ENCODE measurements around the gene LRMDA. TPM values are rescaled to one million over a fixed set of nuclear protein-coding genes. Genes with fewer than 3 reads are reported as not detected.

LRMDA gene
- total RNA-seq, 1 experiment from 2014 or later: 4.8 TPM

DNA sequence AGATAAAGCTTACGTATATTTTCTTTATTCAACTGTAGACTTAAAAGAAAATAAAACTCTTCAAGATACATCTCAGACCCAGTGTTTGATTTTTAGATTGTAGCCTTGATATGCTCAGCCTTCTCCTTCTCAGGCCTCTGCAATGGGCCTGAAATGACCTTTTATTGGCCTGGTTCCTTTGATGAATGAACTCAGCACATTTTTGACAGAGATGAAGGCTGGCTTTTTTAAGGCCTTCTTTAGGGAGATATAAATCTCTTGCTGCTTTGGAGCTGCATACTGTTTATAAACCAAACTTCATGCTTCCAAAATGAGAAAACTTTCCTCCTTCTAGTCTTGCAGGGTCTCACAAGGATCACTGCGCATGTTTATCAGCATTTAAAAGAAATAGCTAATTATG is 1049.8 kb downstream of the LRMDA start:
- no peaks in the 10 kb centered on the region for H4K20me1 ChIP-seq (ENCODE audit: insufficient read depth)
- H3K36me3 ChIP-seq (ENCODE audit: control insufficient read depth in 1 of 2, insufficient read depth in 2 of 2, low read length in 2 of 2): no peaks in the 10 kb centered on the region
- H3K9me3 ChIP-seq (ENCODE audit: control insufficient read depth in 1 of 2, insufficient read depth in 1 of 2, low read depth in 1 of 2, low read length in 2 of 2): no peaks in the 10 kb centered on the region
- intact Hi-C loops (cut with micrococcal nuclease): no loop called here
- H3K4me3 ChIP-seq (replicated peaks in 1 of 2; ENCODE audit: low read depth in 1 of 2, low read length in 2 of 2): no peak overlapping the region
- no peak overlapping the region for H2AFZ ChIP-seq (ENCODE audit: low read depth, low read length, poor library complexity, severe bottlenecking)
- no peaks in the 10 kb centered on the region for H3K9me2 ChIP-seq (ENCODE audit: insufficient read depth)
- TF ChIP-seq, protein P1, sequence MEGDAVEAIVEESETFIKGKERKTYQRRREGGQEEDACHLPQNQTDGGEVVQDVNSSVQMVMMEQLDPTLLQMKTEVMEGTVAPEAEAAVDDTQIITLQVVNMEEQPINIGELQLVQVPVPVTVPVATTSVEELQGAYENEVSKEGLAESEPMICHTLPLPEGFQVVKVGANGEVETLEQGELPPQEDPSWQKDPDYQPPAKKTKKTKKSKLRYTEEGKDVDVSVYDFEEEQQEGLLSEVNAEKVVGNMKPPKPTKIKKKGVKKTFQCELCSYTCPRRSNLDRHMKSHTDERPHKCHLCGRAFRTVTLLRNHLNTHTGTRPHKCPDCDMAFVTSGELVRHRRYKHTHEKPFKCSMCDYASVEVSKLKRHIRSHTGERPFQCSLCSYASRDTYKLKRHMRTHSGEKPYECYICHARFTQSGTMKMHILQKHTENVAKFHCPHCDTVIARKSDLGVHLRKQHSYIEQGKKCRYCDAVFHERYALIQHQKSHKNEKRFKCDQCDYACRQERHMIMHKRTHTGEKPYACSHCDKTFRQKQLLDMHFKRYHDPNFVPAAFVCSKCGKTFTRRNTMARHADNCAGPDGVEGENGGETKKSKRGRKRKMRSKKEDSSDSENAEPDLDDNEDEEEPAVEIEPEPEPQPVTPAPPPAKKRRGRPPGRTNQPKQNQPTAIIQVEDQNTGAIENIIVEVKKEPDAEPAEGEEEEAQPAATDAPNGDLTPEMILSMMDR (IDR thresholded peaks at IDR 0.05 in 2 of 3, conservative IDR thresholded peaks at IDR 0.05 in 1 of 3; ENCODE audit: borderline replicate concordance in 1 of 3, insufficient read depth in 1 of 3, low read depth in 2 of 3, low read length in 2 of 3): no peak
- TF ChIP-seq, protein P2, sequence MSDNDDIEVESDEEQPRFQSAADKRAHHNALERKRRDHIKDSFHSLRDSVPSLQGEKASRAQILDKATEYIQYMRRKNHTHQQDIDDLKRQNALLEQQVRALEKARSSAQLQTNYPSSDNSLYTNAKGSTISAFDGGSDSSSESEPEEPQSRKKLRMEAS (IDR thresholded peaks at IDR 0.05): no peak
- no peak for TF ChIP-seq SP1 (IDR thresholded peaks at IDR 0.05; ENCODE audit: low read depth)
- no peak for TF ChIP-seq POLR2A (IDR thresholded peaks at IDR 0.05; ENCODE audit: borderline replicate concordance, extremely low read depth, insufficient read depth, insufficient read length)
- no peak for TF ChIP-seq EZH2phosphoT487 (IDR thresholded peaks at IDR 0.05; ENCODE audit: borderline replicate concordance)
- no peak overlapping the region for H3K27ac ChIP-seq (ENCODE audit: low read depth, low read length)
- H3K79me2 ChIP-seq (ENCODE audit: insufficient read depth, low read length): no peaks in the 10 kb centered on the region
- H3K4me1 ChIP-seq (ENCODE audit: control insufficient read depth in 1 of 2, insufficient read depth in 2 of 2, low read length in 2 of 2): no peaks in the 10 kb centered on the region
- no peak for DNase-seq (ENCODE audit: low read depth, low spot score)
- no peaks in the 10 kb centered on the region for H3K27me3 ChIP-seq (ENCODE audit: insufficient read depth, low read length)
- ChIA-PET RAD21 (ENCODE audit: low non-redundant PET in 1 of 2, low total read pairs in 2 of 2, uncharacterized antibody in 2 of 2, unreplicated experiment in 2 of 2) (no interaction called here), POLR2A (no interaction called here), CTCF (no interaction called here)
- ATAC-seq: no peak
- BruUV-seq (replicated peaks): no TSS peak
- H3K4me2 ChIP-seq (ENCODE audit: low read length): no peak overlapping the region
- H3K9ac ChIP-seq (ENCODE audit: low read length): no peak overlapping the region

DNA sequence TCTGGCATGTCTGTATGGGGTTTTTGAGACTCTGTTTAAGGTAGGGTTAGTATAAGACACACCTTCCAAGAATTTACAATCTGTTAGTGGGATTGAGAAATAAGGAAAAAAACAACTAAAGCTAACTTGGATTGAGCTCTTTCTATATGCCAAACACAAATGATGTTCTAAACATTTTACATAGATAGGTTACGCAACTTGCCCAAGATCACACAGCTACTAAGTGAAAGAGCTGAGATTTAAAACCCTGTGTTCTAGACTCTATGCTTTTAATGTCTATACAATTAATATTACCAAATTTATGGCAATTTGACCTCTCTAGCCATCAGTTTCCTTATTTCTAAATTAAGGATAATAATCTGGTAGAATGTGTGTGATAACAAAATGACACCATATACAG is 1056.2 kb downstream of the LRMDA start:
- ATAC-seq (no peak), DNase-seq (ENCODE audit: low read depth, low spot score) (no peak)
- Histone ChIP-seq H3K79me2 (ENCODE audit: insufficient read depth, low read length) (no peaks in the 10 kb centered on the region), H2AFZ (ENCODE audit: low read depth, low read length, poor library complexity, severe bottlenecking) (no peak overlapping the region), H3K4me1 (ENCODE audit: control insufficient read depth in 1 of 2, insufficient read depth in 2 of 2, low read length in 2 of 2) (no peaks in the 10 kb centered on the region), H4K20me1 (ENCODE audit: insufficient read depth) (no peaks in the 10 kb centered on the region), H3K9ac (ENCODE audit: low read length) (no peak overlapping the region), H3K4me3 (replicated peaks in 1 of 2; ENCODE audit: low read depth in 1 of 2, low read length in 2 of 2) (no peak overlapping the region), H3K9me3 (ENCODE audit: control insufficient read depth in 1 of 2, insufficient read depth in 1 of 2, low read depth in 1 of 2, low read length in 2 of 2) (0 out of 4 replicates have a peak, but pooled peaks cover 0 to 5% of the 10 kb centered on the region in 2 experiments), H3K27me3 (ENCODE audit: insufficient read depth, low read length) (no peaks in the 10 kb centered on the region), H3K9me2 (ENCODE audit: insufficient read depth) (no peaks in the 10 kb centered on the region), H3K36me3 (ENCODE audit: control insufficient read depth in 1 of 2, insufficient read depth in 2 of 2, low read length in 2 of 2) (no peaks in the 10 kb centered on the region), H3K4me2 (ENCODE audit: low read length) (no peak overlapping the region), H3K27ac (ENCODE audit: low read depth, low read length) (no peak overlapping the region)
- CTCF ChIA-PET: no interaction called here
- POLR2A ChIA-PET: no interaction called here
- no TSS peak for BruUV-seq (replicated peaks)
- intact Hi-C loops (cut with micrococcal nuclease): no loop called here
- RAD21 ChIA-PET (ENCODE audit: low non-redundant PET in 1 of 2, low total read pairs in 2 of 2, uncharacterized antibody in 2 of 2, unreplicated experiment in 2 of 2): no interaction called here
- no peak for TF ChIP-seq EZH2phosphoT487 (IDR thresholded peaks at IDR 0.05; ENCODE audit: borderline replicate concordance)
- TF ChIP-seq POLR2A (IDR thresholded peaks at IDR 0.05; ENCODE audit: borderline replicate concordance, extremely low read depth, insufficient read depth, insufficient read length): no peak
- TF ChIP-seq SP1 (IDR thresholded peaks at IDR 0.05; ENCODE audit: low read depth): no peak
- no peak for TF ChIP-seq YY1 (IDR thresholded peaks at IDR 0.05; ENCODE audit: extremely low read depth, insufficient replicate concordance, low read depth, low read length)
- TF ChIP-seq, protein P3, sequence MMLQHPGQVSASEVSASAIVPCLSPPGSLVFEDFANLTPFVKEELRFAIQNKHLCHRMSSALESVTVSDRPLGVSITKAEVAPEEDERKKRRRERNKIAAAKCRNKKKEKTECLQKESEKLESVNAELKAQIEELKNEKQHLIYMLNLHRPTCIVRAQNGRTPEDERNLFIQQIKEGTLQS (IDR thresholded peaks at IDR 0.05): no peak
- TF ChIP-seq CEBPB (IDR thresholded peaks at IDR 0.05; ENCODE audit: low read depth): no peak
- no peak for TF ChIP-seq CBX3 (IDR thresholded peaks at IDR 0.05; ENCODE audit: low read depth)
- no peak for TF ChIP-seq ZFX (IDR thresholded peaks at IDR 0.05)
- TF ChIP-seq POLR2AphosphoS5 (IDR thresholded peaks at IDR 0.05; ENCODE audit: low read depth, low read length): no peak
- TF ChIP-seq, protein P2 (IDR thresholded peaks at IDR 0.05): no peak
- no peak for TF ChIP-seq ELF1 (IDR thresholded peaks at IDR 0.05; ENCODE audit: borderline replicate concordance, low read depth)
- TF ChIP-seq TCF7L2 (IDR thresholded peaks at IDR 0.05; ENCODE audit: borderline replicate concordance, extremely low read depth, insufficient read depth, insufficient read length): no peak
- TF ChIP-seq, protein P4, sequence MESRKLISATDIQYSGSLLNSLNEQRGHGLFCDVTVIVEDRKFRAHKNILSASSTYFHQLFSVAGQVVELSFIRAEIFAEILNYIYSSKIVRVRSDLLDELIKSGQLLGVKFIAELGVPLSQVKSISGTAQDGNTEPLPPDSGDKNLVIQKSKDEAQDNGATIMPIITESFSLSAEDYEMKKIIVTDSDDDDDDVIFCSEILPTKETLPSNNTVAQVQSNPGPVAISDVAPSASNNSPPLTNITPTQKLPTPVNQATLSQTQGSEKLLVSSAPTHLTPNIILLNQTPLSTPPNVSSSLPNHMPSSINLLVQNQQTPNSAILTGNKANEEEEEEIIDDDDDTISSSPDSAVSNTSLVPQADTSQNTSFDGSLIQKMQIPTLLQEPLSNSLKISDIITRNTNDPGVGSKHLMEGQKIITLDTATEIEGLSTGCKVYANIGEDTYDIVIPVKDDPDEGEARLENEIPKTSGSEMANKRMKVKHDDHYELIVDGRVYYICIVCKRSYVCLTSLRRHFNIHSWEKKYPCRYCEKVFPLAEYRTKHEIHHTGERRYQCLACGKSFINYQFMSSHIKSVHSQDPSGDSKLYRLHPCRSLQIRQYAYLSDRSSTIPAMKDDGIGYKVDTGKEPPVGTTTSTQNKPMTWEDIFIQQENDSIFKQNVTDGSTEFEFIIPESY (IDR thresholded peaks at IDR 0.05; ENCODE audit: extremely low read depth, insufficient replicate concordance, low read length): no peak
- TF ChIP-seq RAD21 (IDR thresholded peaks at IDR 0.05; ENCODE audit: low read depth): no peak
- no peak for TF ChIP-seq SIN3A (IDR thresholded peaks at IDR 0.05; ENCODE audit: low read depth)
- no peak for TF ChIP-seq FOSL1 (IDR thresholded peaks at IDR 0.05; ENCODE audit: low read depth)

Measured in HCT116 (cell line).